ENCODE data around the gene DEK.

GRCh38 chr6:18186540-18187250 lies 77.6 kb downstream of the DEK start:
- TF ChIP-seq CTCF (IDR thresholded peaks at IDR 0.05) (no peak), ZFX (IDR thresholded peaks at IDR 0.05; ENCODE audit: borderline replicate concordance) (no peak)
